Measurements from ENCODE around the gene INPP5A.
"Not testable (repeated sequence)": the region's sequence is repeated elsewhere in the genome, so short reads cannot be mapped to it uniquely, and the experiment has no call there.

Gene INPP5A

GRCh38 chr10:132670546-132671227 lies 133.1 kb downstream of the INPP5A start:
- DNase-seq, result no peak
- peaks cover 13 to 23% of the 10 kb centered on the region in 2 donors for H3K4me1 Mint-ChIP-seq
- H3K36me3 Mint-ChIP-seq, result peaks cover 19 to 22% of the 10 kb centered on the region in 2 donors
- no peaks in the 10 kb centered on the region for H3K27me3 Mint-ChIP-seq
- peak overlapping the region; percentile 42 for H3K27ac Mint-ChIP-seq
- peaks cover 0 to 2% of the 10 kb centered on the region in 2 donors for H3K9me3 Mint-ChIP-seq
- no peak overlapping the region for H3K4me3 Mint-ChIP-seq
- ATAC-seq (replicated peaks), result no peak

- H3K4me3 Mint-ChIP-seq, result no peak overlapping the region
- peaks cover 20 to 22% of the 10 kb centered on the region in 2 donors for H3K36me3 Mint-ChIP-seq
- H3K4me1 Mint-ChIP-seq, result peaks cover 10 to 16% of the 10 kb centered on the region in 2 donors
- no peak for DNase-seq
- H3K9me3 Mint-ChIP-seq, result peaks cover 0 to 2% of the 10 kb centered on the region in 2 donors
- no peaks in the 10 kb centered on the region for H3K27me3 Mint-ChIP-seq
- no peak overlapping the region for H3K27ac Mint-ChIP-seq
- ATAC-seq (replicated peaks), result no peak
Measured at GRCh38 chr10:132671228-132672154, 133.9 kb downstream of the INPP5A start.

- H3K27me3 Mint-ChIP-seq; DNase-seq; H3K4me3 Mint-ChIP-seq; H3K27ac Mint-ChIP-seq; H3K9me3 Mint-ChIP-seq; ATAC-seq (replicated peaks): not testable (repeated sequence)
- Mint-ChIP-seq H3K4me1 (peaks cover 10 to 13% of the 10 kb centered on the region in 2 donors), H3K36me3 (peaks cover 25 to 27% of the 10 kb centered on the region in 2 donors)
Measured at GRCh38 chr10:132673746-132674145, 136.2 kb downstream of the INPP5A start.

GRCh38 chr10:132674311-132674710 lies 136.7 kb downstream of the INPP5A start:
- ATAC-seq (replicated peaks) (no peak), DNase-seq (no peak)
- H3K9me3 Mint-ChIP-seq, result peaks cover 0 to 2% of the 10 kb centered on the region in 2 donors
- H3K27ac Mint-ChIP-seq, result no peak overlapping the region
- H3K4me3 Mint-ChIP-seq, result no peak overlapping the region
- H3K4me1 Mint-ChIP-seq, result peaks cover 9 to 14% of the 10 kb centered on the region in 2 donors
- no peaks in the 10 kb centered on the region for H3K27me3 Mint-ChIP-seq
- peaks cover 30 to 32% of the 10 kb centered on the region in 2 donors for H3K36me3 Mint-ChIP-seq

GRCh38 chr10:132675031-132675740 lies 137.6 kb downstream of the INPP5A start:
- peaks cover 30 to 32% of the 10 kb centered on the region in 2 donors for H3K36me3 Mint-ChIP-seq
- peaks cover 4 to 10% of the 10 kb centered on the region in 2 donors for H3K4me1 Mint-ChIP-seq
- H3K9me3 Mint-ChIP-seq, result peaks cover 0 to 2% of the 10 kb centered on the region in 2 donors
- no peak for DNase-seq
- no peak overlapping the region for H3K27ac Mint-ChIP-seq
- no peak for ATAC-seq (replicated peaks)
- H3K4me3 Mint-ChIP-seq, result no peak overlapping the region
- no peaks in the 10 kb centered on the region for H3K27me3 Mint-ChIP-seq

- Mint-ChIP-seq H3K27me3 (no peaks in the 10 kb centered on the region), H3K4me1 (peaks cover 3 to 11% of the 10 kb centered on the region in 2 donors), H3K36me3 (peaks cover 28 to 33% of the 10 kb centered on the region in 2 donors), H3K4me3 (no peak overlapping the region), H3K9me3 (peaks cover 0 to 1% of the 10 kb centered on the region in 2 donors), H3K27ac (no peak overlapping the region)
- no peak for ATAC-seq (replicated peaks)
- DNase-seq, result no peak
Measured at GRCh38 chr10:132676193-132676891, 138.8 kb downstream of the INPP5A start.

- H3K4me3 Mint-ChIP-seq, result no peak overlapping the region
- peaks cover 6 to 12% of the 10 kb centered on the region in 2 donors for H3K4me1 Mint-ChIP-seq
- ATAC-seq (replicated peaks) (no peak), DNase-seq (no peak)
- H3K27me3 Mint-ChIP-seq, result no peaks in the 10 kb centered on the region
- H3K36me3 Mint-ChIP-seq, result peaks cover 29 to 34% of the 10 kb centered on the region in 2 donors
- no peaks in the 10 kb centered on the region for H3K9me3 Mint-ChIP-seq
- H3K27ac Mint-ChIP-seq, result no peak overlapping the region
Measured at GRCh38 chr10:132677096-132677472, 139.5 kb downstream of the INPP5A start.

- Mint-ChIP-seq H3K4me3 (no peak overlapping the region), H3K27me3 (no peaks in the 10 kb centered on the region), H3K36me3 (peaks cover 26 to 29% of the 10 kb centered on the region in 2 donors), H3K4me1 (peaks cover 6 to 12% of the 10 kb centered on the region in 2 donors), H3K27ac (no peak overlapping the region), H3K9me3 (no peaks in the 10 kb centered on the region)
- ATAC-seq (replicated peaks) (no peak), DNase-seq (no peak)
Measured at GRCh38 chr10:132677473-132678227, 140.1 kb downstream of the INPP5A start.

- peaks cover 20 to 25% of the 10 kb centered on the region in 2 donors for H3K36me3 Mint-ChIP-seq
Measured at GRCh38 chr10:132678436-132679216, 141.0 kb downstream of the INPP5A start.

GRCh38 chr10:132679217-132679595 lies 141.6 kb downstream of the INPP5A start:
- peaks cover 18 to 25% of the 10 kb centered on the region in 2 donors for H3K36me3 Mint-ChIP-seq
- H3K4me1 Mint-ChIP-seq, result peaks cover 15 to 18% of the 10 kb centered on the region in 2 donors
- no peak overlapping the region for H3K4me3 Mint-ChIP-seq
- ATAC-seq (replicated peaks), result no peak
- no peak for DNase-seq
- H3K9me3 Mint-ChIP-seq, result no peaks in the 10 kb centered on the region
- no peak overlapping the region for H3K27ac Mint-ChIP-seq
- H3K27me3 Mint-ChIP-seq, result no peaks in the 10 kb centered on the region

More at GRCh38 chr10:132678436-132679216, 141.0 kb downstream of the INPP5A start:
- Mint-ChIP-seq H3K27ac (no peak overlapping the region), H3K27me3 (no peaks in the 10 kb centered on the region), H3K4me3 (no peak overlapping the region), H3K9me3 (no peaks in the 10 kb centered on the region), H3K4me1 (peaks cover 12 to 13% of the 10 kb centered on the region in 2 donors)
- no peak for DNase-seq
- no peak for ATAC-seq (replicated peaks)

- Mint-ChIP-seq H3K4me3 (no peak overlapping the region), H3K27ac (no peak overlapping the region), H3K36me3 (peaks cover 18 to 25% of the 10 kb centered on the region in 2 donors), H3K27me3 (no peaks in the 10 kb centered on the region), H3K9me3 (no peaks in the 10 kb centered on the region), H3K4me1 (peaks cover 20 to 22% of the 10 kb centered on the region in 2 donors)
- no peak for ATAC-seq (replicated peaks)
- no peak for DNase-seq
Measured at GRCh38 chr10:132679640-132680039, 142.1 kb downstream of the INPP5A start.

- H3K27me3 Mint-ChIP-seq; H3K27ac Mint-ChIP-seq; ATAC-seq (replicated peaks); H3K9me3 Mint-ChIP-seq; H3K4me3 Mint-ChIP-seq; DNase-seq: not testable (repeated sequence)
- Mint-ChIP-seq H3K4me1 (peaks cover 25 to 33% of the 10 kb centered on the region in 2 donors), H3K36me3 (peaks cover 18 to 25% of the 10 kb centered on the region in 2 donors)
Measured at GRCh38 chr10:132680741-132681140, 143.2 kb downstream of the INPP5A start.
